Stimulated activated CD8-positive, alpha-beta memory T cell treated with anti-CD3 and anti-CD28 coated beads, Interleukin-7, amount 100 ng/mL, for 48 hours (primary cell): Measurements from ENCODE around the gene HOXC11.

Experiments
- DNase-seq, 2 donors: peaks; one replicate each; pipeline ENCODE4 v3.0.0-alpha.2; 2020; ENCODE audit warnings: low read depth in 1 of 2; ENCODE audit errors: extremely low read depth in 1 of 2

Gene HOXC11

GRCh38 chr12:53941750-53942149 lies 31.2 kb upstream of the HOXC11 start:
- no peak for DNase-seq

- no peak for DNase-seq
Observed at GRCh38 chr12:53942467-53942997, 30.4 kb upstream of the HOXC11 start.

GRCh38 chr12:53944209-53944608 lies 28.7 kb upstream of the HOXC11 start:
- no peak for DNase-seq

GRCh38 chr12:53944907-53945847 lies 27.7 kb upstream of the HOXC11 start:
- DNase-seq: no peak

- DNase-seq: no peak
Observed at GRCh38 chr12:53947743-53948142, 25.2 kb upstream of the HOXC11 start.

GRCh38 chr12:53948650-53949593 lies 24.0 kb upstream of the HOXC11 start:
- no peak for DNase-seq

GRCh38 chr12:53949631-53950436 lies 23.1 kb upstream of the HOXC11 start:
- DNase-seq: no peak

- no peak for DNase-seq
Observed at GRCh38 chr12:53950437-53950773, 22.5 kb upstream of the HOXC11 start.

- DNase-seq: no peak
Observed at GRCh38 chr12:53950789-53951576, 21.9 kb upstream of the HOXC11 start.

GRCh38 chr12:53951577-53952334 lies 21.2 kb upstream of the HOXC11 start:
- no peak for DNase-seq

GRCh38 chr12:53952335-53952694 lies 20.6 kb upstream of the HOXC11 start:
- DNase-seq: no peak

GRCh38 chr12:53952871-53953734 lies 19.8 kb upstream of the HOXC11 start:
- no peak for DNase-seq

GRCh38 chr12:53953831-53954693 lies 18.9 kb upstream of the HOXC11 start:
- DNase-seq: no peak

- no peak for DNase-seq
Observed at GRCh38 chr12:53954694-53955035, 18.3 kb upstream of the HOXC11 start, which contains the start of gene HOXC12. HOXC12 (plus strand) TSS chr12:53954903; CDS start chr12:53954930, 27 bp downstream.

- DNase-seq: no peak
Observed at GRCh38 chr12:53955036-53955775, 17.7 kb upstream of the HOXC11 start.

- no peak for DNase-seq
Observed at GRCh38 chr12:53955776-53956250, 17.1 kb upstream of the HOXC11 start.
